ENCODE data around the gene GTSF1L. TPM values are rescaled to one million over a fixed set of nuclear protein-coding genes. Genes with fewer than 3 reads are reported as not detected.

The GTSF1L gene
- not detected for total RNA-seq

DNA sequence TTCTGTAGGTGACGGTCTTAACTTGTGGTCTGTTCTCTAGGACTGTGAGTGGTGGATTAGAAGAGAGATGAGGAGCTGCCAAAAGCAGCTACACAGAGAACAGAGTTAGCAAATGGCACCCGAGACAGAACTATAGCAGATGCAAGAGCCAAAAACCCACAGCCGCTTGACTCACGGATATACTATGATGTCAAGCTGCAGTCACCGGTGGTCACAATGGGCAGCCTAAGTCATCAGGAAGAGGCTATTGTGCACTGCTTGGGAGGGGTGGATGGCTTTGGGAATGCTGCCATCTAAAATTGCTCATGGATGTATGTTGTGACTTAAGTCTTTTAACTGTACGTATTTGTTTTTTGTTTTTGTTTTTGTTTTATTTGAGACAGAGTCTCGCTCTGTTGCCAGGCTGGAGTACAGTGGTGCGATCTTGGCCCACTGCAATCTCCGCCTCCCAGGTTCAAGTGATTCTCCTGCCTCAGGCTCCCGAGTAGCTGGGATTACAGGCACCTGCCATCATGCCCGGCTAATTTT, at the start of gene GTSF1L:
Gene GTSF1L, minus strand, starts transcription at position 192 of the 528 bp plus-strand sequence. CDS start 308 bp downstream, outside the sequence.
- no peaks in the 10 kb centered on the region for H3K36me3 ChIP-seq
- TF ChIP-seq POLR2A (IDR thresholded peaks at IDR 0.05), result no peak
- no peak for TF ChIP-seq EP300 (IDR thresholded peaks at IDR 0.05)
- TF ChIP-seq, protein P1, sequence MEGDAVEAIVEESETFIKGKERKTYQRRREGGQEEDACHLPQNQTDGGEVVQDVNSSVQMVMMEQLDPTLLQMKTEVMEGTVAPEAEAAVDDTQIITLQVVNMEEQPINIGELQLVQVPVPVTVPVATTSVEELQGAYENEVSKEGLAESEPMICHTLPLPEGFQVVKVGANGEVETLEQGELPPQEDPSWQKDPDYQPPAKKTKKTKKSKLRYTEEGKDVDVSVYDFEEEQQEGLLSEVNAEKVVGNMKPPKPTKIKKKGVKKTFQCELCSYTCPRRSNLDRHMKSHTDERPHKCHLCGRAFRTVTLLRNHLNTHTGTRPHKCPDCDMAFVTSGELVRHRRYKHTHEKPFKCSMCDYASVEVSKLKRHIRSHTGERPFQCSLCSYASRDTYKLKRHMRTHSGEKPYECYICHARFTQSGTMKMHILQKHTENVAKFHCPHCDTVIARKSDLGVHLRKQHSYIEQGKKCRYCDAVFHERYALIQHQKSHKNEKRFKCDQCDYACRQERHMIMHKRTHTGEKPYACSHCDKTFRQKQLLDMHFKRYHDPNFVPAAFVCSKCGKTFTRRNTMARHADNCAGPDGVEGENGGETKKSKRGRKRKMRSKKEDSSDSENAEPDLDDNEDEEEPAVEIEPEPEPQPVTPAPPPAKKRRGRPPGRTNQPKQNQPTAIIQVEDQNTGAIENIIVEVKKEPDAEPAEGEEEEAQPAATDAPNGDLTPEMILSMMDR (IDR thresholded peaks at IDR 0.05), result no peak
- TF ChIP-seq POLR2AphosphoS5 (IDR thresholded peaks at IDR 0.05), result no peak
- H3K9me3 ChIP-seq, result no peaks in the 10 kb centered on the region
- H3K27ac ChIP-seq, result no peak within 1 kb of the TSS
- H3K4me3 ChIP-seq, result no peak within 1 kb of the TSS
- WGBS, result 80% methylated on average over 11 of the region's 11 CpGs
- H3K27me3 ChIP-seq, result peaks cover 8% of the 10 kb centered on the region
- no peak for DNase-seq (ENCODE audit: low spot score in 2 of 2)
- H3K4me1 ChIP-seq, result peaks cover 2% of the 10 kb centered on the region

DNA sequence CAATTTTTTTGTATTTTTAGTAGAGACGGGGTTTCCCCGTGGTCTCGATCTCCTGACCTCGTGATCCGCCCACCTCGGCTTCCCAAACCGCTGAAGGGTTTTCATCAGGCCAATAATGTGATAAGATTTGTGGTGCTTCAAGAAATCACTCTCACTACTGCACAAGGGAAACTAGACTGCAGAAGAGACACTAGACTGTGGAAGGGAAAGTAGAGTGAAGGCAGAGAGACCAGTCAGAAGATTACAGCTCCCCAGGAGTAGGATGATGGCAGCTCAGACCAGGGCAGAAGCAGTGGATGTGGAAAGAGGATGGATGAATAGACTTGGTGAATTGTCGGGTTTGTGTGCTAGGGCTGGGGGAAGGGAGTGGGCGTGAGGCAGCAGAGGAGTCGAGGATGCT, 48.0 kb upstream of the GTSF1L start:
- Histone ChIP-seq H3K36me3 (no peaks in the 10 kb centered on the region), H3K9me3 (peaks cover 16% of the 10 kb centered on the region), H3K4me3 (no peak overlapping the region), H3K27ac (no peak overlapping the region), H3K4me1 (no peaks in the 10 kb centered on the region), H3K27me3 (peaks cover 29% of the 10 kb centered on the region)
- no peak for TF ChIP-seq POLR2A (IDR thresholded peaks at IDR 0.05)
- TF ChIP-seq EP300 (IDR thresholded peaks at IDR 0.05), result no peak
- TF ChIP-seq, protein P1 (IDR thresholded peaks at IDR 0.05), result no peak
- no peak for TF ChIP-seq POLR2AphosphoS5 (IDR thresholded peaks at IDR 0.05)
- 90% methylated on average over 10 of the region's 10 CpGs for WGBS
- no peak for DNase-seq (ENCODE audit: low spot score in 2 of 2)

DNA sequence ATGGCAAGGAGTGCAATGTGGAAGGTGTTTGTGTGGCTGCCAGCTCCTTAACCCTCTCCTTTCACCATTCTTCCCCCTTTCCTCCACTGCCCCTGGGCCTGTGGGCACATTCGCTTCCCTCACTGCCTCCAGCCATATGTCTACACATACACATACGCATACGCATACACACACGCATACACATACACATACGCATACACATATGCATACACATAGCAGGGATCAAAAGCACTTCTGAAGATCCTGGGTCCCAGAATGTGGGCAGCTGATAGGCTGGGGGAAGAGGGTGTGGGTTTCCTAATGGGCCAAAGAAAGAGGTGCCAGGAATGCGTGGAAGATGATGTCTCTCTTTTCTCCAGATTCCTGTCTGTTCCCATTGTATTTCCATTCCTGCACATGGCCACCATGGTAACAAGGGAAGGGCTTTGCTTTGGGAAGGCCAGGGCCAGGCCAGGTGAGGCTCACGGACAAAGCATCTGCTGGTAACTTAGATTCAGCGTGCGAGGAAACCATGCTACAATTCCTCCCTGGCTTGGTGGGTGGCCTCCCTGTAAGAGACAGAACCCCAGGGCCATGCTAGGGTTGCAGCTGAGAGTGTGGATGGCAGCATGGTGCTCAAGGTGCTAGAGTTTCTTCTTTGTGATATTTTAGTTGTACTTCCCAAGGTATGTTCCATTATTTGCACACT, 44.8 kb upstream of the GTSF1L start:
- no peaks in the 10 kb centered on the region for H3K9me3 ChIP-seq
- TF ChIP-seq EP300 (IDR thresholded peaks at IDR 0.05) (no peak), POLR2A (IDR thresholded peaks at IDR 0.05) (no peak), POLR2AphosphoS5 (IDR thresholded peaks at IDR 0.05) (no peak)
- TF ChIP-seq, protein P1 (IDR thresholded peaks at IDR 0.05), result no peak
- no peaks in the 10 kb centered on the region for H3K36me3 ChIP-seq
- H3K27me3 ChIP-seq, result peaks cover 44% of the 10 kb centered on the region
- DNase-seq (ENCODE audit: low spot score in 2 of 2), result no peak
- no peak overlapping the region for H3K27ac ChIP-seq
- peaks cover 8% of the 10 kb centered on the region for H3K4me1 ChIP-seq
- H3K4me3 ChIP-seq, result no peak overlapping the region
- 81% methylated on average over 9 of the region's 9 CpGs for WGBS

DNA sequence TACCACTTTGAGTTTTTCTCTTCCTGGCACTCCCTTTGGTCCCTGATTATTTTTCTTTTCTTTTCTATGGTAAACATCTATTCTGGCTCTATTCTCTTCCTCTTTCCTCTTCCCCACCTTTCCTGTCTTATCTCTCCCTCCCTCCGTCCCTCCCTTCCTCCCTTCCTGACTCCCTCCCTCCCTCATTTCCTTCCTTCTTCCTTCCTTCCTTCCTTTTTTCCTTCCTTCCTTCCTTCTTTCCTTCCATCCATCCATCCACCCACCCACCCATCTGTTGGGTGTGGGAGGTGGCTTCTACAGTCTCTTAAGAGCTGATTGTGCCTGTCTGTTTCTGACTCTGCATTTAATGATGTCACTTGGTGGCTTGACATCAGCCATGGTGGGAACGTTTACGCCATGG, 43.5 kb upstream of the GTSF1L start:
- no peak overlapping the region for H3K4me3 ChIP-seq
- peaks cover 55% of the 10 kb centered on the region for H3K27me3 ChIP-seq
- no peaks in the 10 kb centered on the region for H3K36me3 ChIP-seq
- peaks cover 10% of the 10 kb centered on the region for H3K4me1 ChIP-seq
- DNase-seq (ENCODE audit: low spot score in 2 of 2), result no peak
- TF ChIP-seq EP300 (IDR thresholded peaks at IDR 0.05) (no peak), POLR2AphosphoS5 (IDR thresholded peaks at IDR 0.05) (no peak), POLR2A (IDR thresholded peaks at IDR 0.05) (no peak)
- TF ChIP-seq, protein P1 (IDR thresholded peaks at IDR 0.05), result no peak
- 64% methylated on average over 3 of the region's 3 CpGs for WGBS
- H3K9me3 ChIP-seq, result no peaks in the 10 kb centered on the region
- no peak overlapping the region for H3K27ac ChIP-seq

DNA sequence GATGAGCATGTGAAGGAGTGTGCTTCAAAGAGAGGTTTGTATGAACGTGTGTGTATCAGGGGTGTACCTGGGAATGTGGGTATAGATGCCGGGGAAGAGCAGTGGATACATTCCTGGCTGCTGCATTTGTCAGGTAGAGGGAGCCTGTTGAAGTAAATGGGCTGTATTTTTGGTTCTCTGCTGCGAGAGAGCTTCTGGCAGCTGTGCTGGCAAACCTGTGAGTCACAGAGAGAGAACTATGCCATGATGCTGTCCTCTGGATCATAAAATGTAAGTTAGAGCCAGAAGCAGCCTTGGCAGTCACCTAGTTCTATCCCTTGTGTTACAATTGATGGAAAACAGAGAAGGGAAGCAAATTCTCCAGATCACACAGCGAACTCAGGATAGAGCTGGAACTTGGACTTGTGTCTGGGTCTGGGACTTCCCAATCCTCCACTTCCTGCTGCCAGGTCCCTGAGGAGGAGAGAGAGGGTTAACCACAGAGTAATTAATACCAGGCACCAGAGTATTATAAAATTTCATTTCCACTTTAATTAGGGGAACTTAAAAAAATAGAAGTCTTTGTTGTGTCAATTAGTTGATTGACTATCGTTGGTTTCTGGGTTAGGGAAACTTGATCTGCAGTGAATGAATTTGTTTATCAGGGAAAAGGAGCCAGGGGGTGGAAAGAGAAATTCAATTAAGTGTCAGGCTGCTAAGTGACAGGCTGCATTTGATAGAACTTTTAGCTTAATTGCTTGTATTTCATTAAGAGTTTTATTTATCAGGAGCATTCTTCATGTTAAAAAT, 41.1 kb upstream of the GTSF1L start:
- Histone ChIP-seq H3K36me3 (no peaks in the 10 kb centered on the region), H3K27me3 (peaks cover 57% of the 10 kb centered on the region), H3K4me3 (no peak overlapping the region), H3K9me3 (no peaks in the 10 kb centered on the region), H3K27ac (no peak overlapping the region), H3K4me1 (peaks cover 10% of the 10 kb centered on the region)
- no peak for DNase-seq (ENCODE audit: low spot score in 2 of 2)
- WGBS, result 17% methylated on average over 5 of the region's 5 CpGs
- TF ChIP-seq EP300 (IDR thresholded peaks at IDR 0.05) (no peak), POLR2A (IDR thresholded peaks at IDR 0.05) (no peak), POLR2AphosphoS5 (IDR thresholded peaks at IDR 0.05) (no peak)
- TF ChIP-seq, protein P1 (IDR thresholded peaks at IDR 0.05), result no peak
